ENCODE results near the gene UTP14A.

The UTP14A gene

DNA sequence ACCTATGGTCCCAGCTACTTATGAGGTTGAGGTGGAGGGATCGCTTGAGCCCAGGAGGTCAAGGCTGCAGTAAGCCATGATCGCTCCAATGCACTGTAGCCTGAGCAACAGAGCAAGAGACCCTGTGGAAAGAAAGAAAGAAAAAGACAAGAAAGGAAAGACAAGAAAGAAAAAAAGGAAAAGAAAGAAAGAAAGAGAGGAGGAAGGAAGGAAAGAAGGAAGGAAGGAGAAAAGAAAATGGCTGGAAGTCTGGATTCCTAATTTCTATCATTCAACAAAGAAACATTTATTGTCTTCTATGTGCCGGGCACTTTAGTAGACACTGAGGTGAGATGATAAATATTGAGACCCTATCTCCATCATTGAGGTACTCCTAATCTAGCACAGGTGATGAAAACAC is 49.7 kb downstream of the UTP14A start:
- peaks cover 4% of the 10 kb centered on the region for H3K4me1 ChIP-seq
- H3K9ac ChIP-seq = no peak overlapping the region
- H3K4me2 ChIP-seq (ENCODE audit: low read length) = no peak overlapping the region
- H3K27me3 ChIP-seq (ENCODE audit: control insufficient read depth, insufficient read depth, low read length) = no peaks in the 10 kb centered on the region
- TF ChIP-seq, protein P1, sequence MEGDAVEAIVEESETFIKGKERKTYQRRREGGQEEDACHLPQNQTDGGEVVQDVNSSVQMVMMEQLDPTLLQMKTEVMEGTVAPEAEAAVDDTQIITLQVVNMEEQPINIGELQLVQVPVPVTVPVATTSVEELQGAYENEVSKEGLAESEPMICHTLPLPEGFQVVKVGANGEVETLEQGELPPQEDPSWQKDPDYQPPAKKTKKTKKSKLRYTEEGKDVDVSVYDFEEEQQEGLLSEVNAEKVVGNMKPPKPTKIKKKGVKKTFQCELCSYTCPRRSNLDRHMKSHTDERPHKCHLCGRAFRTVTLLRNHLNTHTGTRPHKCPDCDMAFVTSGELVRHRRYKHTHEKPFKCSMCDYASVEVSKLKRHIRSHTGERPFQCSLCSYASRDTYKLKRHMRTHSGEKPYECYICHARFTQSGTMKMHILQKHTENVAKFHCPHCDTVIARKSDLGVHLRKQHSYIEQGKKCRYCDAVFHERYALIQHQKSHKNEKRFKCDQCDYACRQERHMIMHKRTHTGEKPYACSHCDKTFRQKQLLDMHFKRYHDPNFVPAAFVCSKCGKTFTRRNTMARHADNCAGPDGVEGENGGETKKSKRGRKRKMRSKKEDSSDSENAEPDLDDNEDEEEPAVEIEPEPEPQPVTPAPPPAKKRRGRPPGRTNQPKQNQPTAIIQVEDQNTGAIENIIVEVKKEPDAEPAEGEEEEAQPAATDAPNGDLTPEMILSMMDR (IDR thresholded peaks at IDR 0.05) = no peak
- H3K9me3 ChIP-seq (ENCODE audit: control insufficient read depth, low read length) = no peaks in the 10 kb centered on the region
- H2AFZ ChIP-seq = no peak overlapping the region
- no peak overlapping the region for H3K4me3 ChIP-seq (ENCODE audit: low read depth, low read length)
- no peaks in the 10 kb centered on the region for H3K79me2 ChIP-seq
- no peaks in the 10 kb centered on the region for H3K36me3 ChIP-seq (ENCODE audit: control insufficient read depth, insufficient read depth, low read length)
- H3K27ac ChIP-seq = no peak overlapping the region

DNA sequence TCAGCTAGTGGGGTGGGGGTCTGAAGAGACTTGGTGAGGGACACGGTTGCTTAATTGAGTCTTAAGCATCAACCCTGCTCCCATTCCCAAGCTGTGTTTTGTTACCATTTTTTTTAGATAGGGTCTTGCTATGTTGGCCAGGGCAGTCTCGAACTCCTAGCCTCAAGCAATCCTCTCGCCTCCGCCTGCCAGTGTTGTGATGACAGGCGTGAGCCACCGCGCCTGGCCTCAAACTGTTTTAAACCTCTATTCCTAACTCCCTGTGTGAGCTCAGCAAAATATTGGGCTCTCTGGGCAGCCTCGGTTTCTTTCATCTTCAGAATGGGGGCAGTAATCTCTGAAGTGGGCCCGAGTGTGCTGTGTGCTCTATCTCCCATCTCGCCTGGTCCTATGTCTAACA is 50.2 kb downstream of the UTP14A start:
- TF ChIP-seq, protein P1 (IDR thresholded peaks at IDR 0.05) = no peak
- H2AFZ ChIP-seq = no peak overlapping the region
- no peaks in the 10 kb centered on the region for H3K27me3 ChIP-seq (ENCODE audit: control insufficient read depth, insufficient read depth, low read length)
- no peaks in the 10 kb centered on the region for H3K36me3 ChIP-seq (ENCODE audit: control insufficient read depth, insufficient read depth, low read length)
- H3K27ac ChIP-seq = no peak overlapping the region
- H3K79me2 ChIP-seq = no peaks in the 10 kb centered on the region
- no peak overlapping the region for H3K4me2 ChIP-seq (ENCODE audit: low read length)
- H3K4me1 ChIP-seq = peaks cover 4% of the 10 kb centered on the region
- H3K9ac ChIP-seq = no peak overlapping the region
- no peaks in the 10 kb centered on the region for H3K9me3 ChIP-seq (ENCODE audit: control insufficient read depth, low read length)
- H3K4me3 ChIP-seq (ENCODE audit: low read depth, low read length) = no peak overlapping the region

DNA sequence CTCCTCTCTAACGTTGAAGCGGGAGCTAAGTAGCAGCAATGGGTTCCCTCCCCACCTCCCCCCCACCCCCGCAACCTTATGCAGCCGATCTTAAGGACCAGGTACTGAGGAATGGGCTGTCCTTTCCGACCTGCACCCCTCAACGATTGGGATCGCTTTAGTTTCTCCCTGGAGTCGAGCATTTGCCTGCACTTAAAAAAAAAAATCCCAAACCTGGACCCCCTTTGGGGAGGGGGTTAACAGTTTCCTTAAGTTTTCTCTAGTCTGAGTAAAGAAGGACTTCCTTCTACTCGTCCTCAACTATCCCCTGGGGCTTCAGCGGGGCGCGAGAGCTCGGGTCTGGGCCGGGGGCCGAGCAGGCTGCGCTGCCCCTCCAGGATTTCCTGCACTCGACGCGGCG is 50.8 kb downstream of the UTP14A start:
- peaks cover 6% of the 10 kb centered on the region for H3K4me1 ChIP-seq
- no peaks in the 10 kb centered on the region for H3K36me3 ChIP-seq (ENCODE audit: control insufficient read depth, insufficient read depth, low read length)
- no peak overlapping the region for H2AFZ ChIP-seq
- H3K9ac ChIP-seq = no peak overlapping the region
- H3K79me2 ChIP-seq = no peaks in the 10 kb centered on the region
- no peak overlapping the region for H3K4me3 ChIP-seq (ENCODE audit: low read depth, low read length)
- H3K27ac ChIP-seq = no peak overlapping the region
- peak overlapping the region; percentile 35 for H3K4me2 ChIP-seq (ENCODE audit: low read length)
- TF ChIP-seq, protein P1 (IDR thresholded peaks at IDR 0.05) = no peak
- H3K27me3 ChIP-seq (ENCODE audit: control insufficient read depth, insufficient read depth, low read length) = no peaks in the 10 kb centered on the region
- H3K9me3 ChIP-seq (ENCODE audit: control insufficient read depth, low read length) = no peaks in the 10 kb centered on the region

DNA sequence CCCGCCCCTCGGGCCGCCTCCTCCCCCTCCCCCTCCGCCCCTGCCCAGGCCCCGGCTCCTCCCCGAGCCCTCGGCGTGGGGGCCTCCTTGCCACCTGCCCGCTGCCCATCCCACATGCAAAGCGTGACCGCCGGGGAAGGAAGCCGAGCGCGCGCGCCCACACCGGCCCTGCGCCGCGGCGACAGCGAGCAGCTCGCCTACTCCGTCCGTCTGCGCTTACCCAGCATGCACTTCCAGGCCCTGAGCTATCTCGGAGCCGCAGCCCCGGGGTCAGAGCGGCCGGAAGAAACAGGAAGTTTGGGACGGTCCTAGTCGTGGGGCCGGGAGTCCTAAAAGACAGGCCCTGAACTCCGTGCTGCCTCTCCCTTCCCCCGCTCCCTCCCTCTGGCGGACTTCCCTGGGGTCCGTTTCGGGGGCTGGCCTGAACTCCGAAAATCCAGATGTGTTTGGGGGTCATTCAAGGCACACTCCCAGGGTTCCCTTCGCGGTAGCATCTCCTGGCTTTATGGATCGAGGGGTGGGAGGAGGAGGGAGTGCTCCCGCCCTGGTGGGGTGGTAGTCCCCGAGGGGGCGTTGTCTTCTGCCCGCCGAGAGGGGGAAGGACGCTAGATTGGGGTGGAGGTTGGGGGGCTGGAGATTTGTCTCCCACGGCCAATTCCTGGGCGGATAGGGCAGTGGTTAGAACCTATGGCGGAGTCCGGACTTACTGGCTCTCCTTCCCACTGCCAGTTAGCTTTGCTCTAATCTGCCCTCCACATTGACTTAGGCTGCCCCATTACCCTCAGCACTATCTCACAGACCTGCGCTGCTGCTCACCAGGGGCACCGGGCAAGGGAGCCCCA is 51.5 kb downstream of the UTP14A start:
- Histone ChIP-seq H3K9ac (no peak overlapping the region), H3K27ac (peak overlapping the region; percentile 5), H3K79me2 (no peaks in the 10 kb centered on the region), H3K27me3 (ENCODE audit: control insufficient read depth, insufficient read depth, low read length) (no peaks in the 10 kb centered on the region), H3K36me3 (ENCODE audit: control insufficient read depth, insufficient read depth, low read length) (no peaks in the 10 kb centered on the region), H3K4me3 (ENCODE audit: low read depth, low read length) (peak overlapping the region; percentile 52), H3K4me1 (peaks cover 2% of the 10 kb centered on the region), H3K4me2 (ENCODE audit: low read length) (peak overlapping the region; percentile 77), H2AFZ (peak overlapping the region; percentile 85), H3K9me3 (ENCODE audit: control insufficient read depth, low read length) (no peaks in the 10 kb centered on the region)
- TF ChIP-seq, protein P1 (IDR thresholded peaks at IDR 0.05) = no peak

DNA sequence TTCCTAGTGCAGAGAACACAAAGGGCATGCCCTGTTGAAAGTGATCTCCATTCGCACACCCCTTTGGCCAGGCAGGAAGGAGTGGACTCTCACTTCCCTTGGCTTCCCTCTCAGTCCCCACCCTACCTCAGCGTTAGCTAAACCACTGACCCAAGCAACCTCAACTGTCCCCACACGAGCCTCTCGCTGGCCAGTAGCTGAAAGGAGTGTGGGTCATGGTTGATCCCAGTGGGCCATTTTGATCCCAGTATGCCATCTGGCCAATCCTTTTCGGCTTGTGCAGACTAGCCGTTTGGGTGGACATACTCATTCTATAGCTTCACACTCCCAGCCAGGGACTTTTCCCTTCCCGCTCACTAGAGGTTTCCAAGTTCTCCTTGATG is 52.1 kb downstream of the UTP14A start:
- H3K79me2 ChIP-seq = no peaks in the 10 kb centered on the region
- H2AFZ ChIP-seq = no peak overlapping the region
- no peak overlapping the region for H3K4me3 ChIP-seq (ENCODE audit: low read depth, low read length)
- H3K36me3 ChIP-seq (ENCODE audit: control insufficient read depth, insufficient read depth, low read length) = no peaks in the 10 kb centered on the region
- H3K27ac ChIP-seq = no peak overlapping the region
- peaks cover 2% of the 10 kb centered on the region for H3K4me1 ChIP-seq
- TF ChIP-seq, protein P1 (IDR thresholded peaks at IDR 0.05) = no peak
- no peak overlapping the region for H3K9ac ChIP-seq
- no peaks in the 10 kb centered on the region for H3K27me3 ChIP-seq (ENCODE audit: control insufficient read depth, insufficient read depth, low read length)
- H3K4me2 ChIP-seq (ENCODE audit: low read length) = no peak overlapping the region
- H3K9me3 ChIP-seq (ENCODE audit: control insufficient read depth, low read length) = no peaks in the 10 kb centered on the region

Measured in parathyroid adenoma (tissue), 2 donors.